ENCODE measurements around the gene BTD. TPM values are rescaled to one million over a fixed set of nuclear protein-coding genes. Genes with fewer than 3 reads are reported as not detected.

Gene BTD
- total and polyA plus RNA-seq, 8 donors: 13.5 to 21.2 (median 17.0) TPM

GRCh38 chr3:15556512-15556911, 45.0 kb upstream of the BTD start:
- ATAC-seq: peak; percentile 59
- Histone ChIP-seq H3K9me3 (no peaks in the 10 kb centered on the region), H3K36me3 (peaks cover 0 to 14% of the 10 kb centered on the region in 2 donors), H3K4me3 (no peak overlapping the region), H3K27me3 (no peaks in the 10 kb centered on the region), H3K27ac (peak overlapping the region; percentile 23 to 67), H3K4me1 (peaks cover 6 to 18% of the 10 kb centered on the region in 2 donors)
- DNase-seq: no peak
- TF ChIP-seq, protein P1, sequence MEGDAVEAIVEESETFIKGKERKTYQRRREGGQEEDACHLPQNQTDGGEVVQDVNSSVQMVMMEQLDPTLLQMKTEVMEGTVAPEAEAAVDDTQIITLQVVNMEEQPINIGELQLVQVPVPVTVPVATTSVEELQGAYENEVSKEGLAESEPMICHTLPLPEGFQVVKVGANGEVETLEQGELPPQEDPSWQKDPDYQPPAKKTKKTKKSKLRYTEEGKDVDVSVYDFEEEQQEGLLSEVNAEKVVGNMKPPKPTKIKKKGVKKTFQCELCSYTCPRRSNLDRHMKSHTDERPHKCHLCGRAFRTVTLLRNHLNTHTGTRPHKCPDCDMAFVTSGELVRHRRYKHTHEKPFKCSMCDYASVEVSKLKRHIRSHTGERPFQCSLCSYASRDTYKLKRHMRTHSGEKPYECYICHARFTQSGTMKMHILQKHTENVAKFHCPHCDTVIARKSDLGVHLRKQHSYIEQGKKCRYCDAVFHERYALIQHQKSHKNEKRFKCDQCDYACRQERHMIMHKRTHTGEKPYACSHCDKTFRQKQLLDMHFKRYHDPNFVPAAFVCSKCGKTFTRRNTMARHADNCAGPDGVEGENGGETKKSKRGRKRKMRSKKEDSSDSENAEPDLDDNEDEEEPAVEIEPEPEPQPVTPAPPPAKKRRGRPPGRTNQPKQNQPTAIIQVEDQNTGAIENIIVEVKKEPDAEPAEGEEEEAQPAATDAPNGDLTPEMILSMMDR (IDR thresholded peaks at IDR 0.05): no peak
- intact Hi-C loops (cut with DNase I): loop anchor here in 1 of 2 donors (10.0 kb wide), 1 partner anchor 132 kb away; the partner anchor contains the start of genes EAF1 and METTL6

DNA sequence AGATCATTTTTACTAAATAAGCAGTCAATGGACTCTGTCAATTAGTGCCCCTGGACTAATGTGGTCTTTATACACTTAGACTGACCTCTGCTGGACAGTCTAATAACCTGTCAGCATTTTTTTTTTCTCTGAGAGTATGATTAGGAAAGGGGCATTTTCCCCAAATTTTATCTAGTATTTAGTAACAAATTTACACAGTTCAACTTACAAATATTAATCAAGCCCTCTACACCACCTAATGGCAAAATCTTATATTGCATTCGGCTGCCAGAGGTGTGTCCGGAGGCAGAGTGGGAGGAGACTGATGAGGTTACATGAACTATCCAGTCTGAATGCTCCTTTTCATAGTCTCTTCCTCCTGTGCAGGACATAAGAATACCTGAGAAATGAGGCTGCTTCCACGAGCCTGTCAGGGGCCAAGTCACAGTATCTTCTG, 44.0 kb upstream of the BTD start:
- Histone ChIP-seq H3K4me1 (peaks cover 6 to 18% of the 10 kb centered on the region in 2 donors), H3K9me3 (no peaks in the 10 kb centered on the region), H3K4me3 (no peak overlapping the region), H3K27ac (peak overlapping the region in 1 of 2 donors; percentile 67), H3K27me3 (no peaks in the 10 kb centered on the region), H3K36me3 (peaks cover 0 to 25% of the 10 kb centered on the region in 2 donors)
- ATAC-seq: peak; percentile 95
- TF ChIP-seq, protein P1 (IDR thresholded peaks at IDR 0.05): peak; percentile 57 to 64
- peak in 2 of 4 donors; percentile 32 to 57 for DNase-seq
- intact Hi-C loops (cut with DNase I): loop anchor here in 1 of 2 donors (10.0 kb wide), 1 partner anchor 133 kb away; the partner anchor contains the start of genes EAF1 and METTL6

GRCh38 chr3:15558581-15558980, 43.0 kb upstream of the BTD start:
- DNase-seq (no peak), ATAC-seq (no peak)
- intact Hi-C loops (cut with DNase I): loop anchor here in 1 of 2 donors (10.0 kb wide), 1 partner anchor 134 kb away; the partner anchor contains the start of genes EAF1 and METTL6
- peaks cover 0 to 35% of the 10 kb centered on the region in 2 donors for H3K36me3 ChIP-seq
- no peaks in the 10 kb centered on the region for H3K27me3 ChIP-seq
- no peak overlapping the region for H3K27ac ChIP-seq
- TF ChIP-seq, protein P1 (IDR thresholded peaks at IDR 0.05): no peak
- H3K4me3 ChIP-seq: no peak overlapping the region
- no peaks in the 10 kb centered on the region for H3K9me3 ChIP-seq
- H3K4me1 ChIP-seq: peaks cover 6 to 18% of the 10 kb centered on the region in 2 donors

DNA sequence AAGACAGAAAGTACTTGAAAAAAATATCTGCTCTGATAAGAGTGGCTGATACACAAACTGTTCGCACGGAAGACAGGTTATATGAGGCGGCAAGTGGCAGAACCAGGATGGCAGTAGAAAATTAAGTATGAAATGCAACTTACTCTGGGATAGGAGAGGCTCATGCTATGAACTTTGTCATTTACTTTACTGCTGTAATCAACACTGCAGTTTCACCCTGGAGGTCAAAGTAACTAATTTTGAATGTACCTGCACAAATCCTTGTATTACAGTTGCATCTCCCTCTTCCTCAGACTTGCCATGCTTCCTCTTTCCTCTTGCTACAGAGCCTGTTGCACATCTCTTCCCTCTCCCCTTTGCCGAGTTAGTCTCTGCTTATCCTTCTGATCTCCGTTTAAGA, 39.0 kb upstream of the BTD start:
- no peaks in the 10 kb centered on the region for H3K9me3 ChIP-seq
- TF ChIP-seq, protein P1 (IDR thresholded peaks at IDR 0.05): no peak

DNA sequence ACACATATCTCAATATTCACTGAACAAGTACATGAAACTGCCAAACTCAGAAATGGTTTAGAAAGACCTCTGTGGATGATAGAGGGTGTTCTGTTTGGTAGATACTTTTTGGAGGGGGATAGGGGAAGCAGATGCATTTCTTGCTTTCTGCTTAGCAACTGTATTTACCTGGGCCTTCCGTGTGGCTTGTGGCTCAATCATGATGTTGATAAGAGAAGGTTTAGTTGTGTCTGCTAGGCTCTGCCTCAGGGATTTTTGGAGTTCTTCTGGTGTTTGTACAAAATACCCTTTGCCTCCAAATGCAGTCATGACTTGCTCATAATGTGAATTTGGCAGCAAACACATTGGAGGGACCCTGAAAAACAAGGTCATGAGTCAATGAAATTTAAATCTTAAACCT, 38.4 kb upstream of the BTD start:
- ATAC-seq (no peak), DNase-seq (no peak)
- TF ChIP-seq, protein P1 (IDR thresholded peaks at IDR 0.05): no peak
- intact Hi-C loops (cut with DNase I): no loop called here
- Histone ChIP-seq H3K27me3 (no peaks in the 10 kb centered on the region), H3K9me3 (no peaks in the 10 kb centered on the region), H3K27ac (no peak overlapping the region), H3K4me1 (no peaks in the 10 kb centered on the region), H3K36me3 (peaks cover 0 to 79% of the 10 kb centered on the region in 2 donors), H3K4me3 (no peak overlapping the region)

More for the DNA sequence above, 39.0 kb upstream of the BTD start:
- no peak overlapping the region for H3K4me3 ChIP-seq
- no peak for DNase-seq
- intact Hi-C loops (cut with DNase I): no loop called here
- peaks cover 0 to 72% of the 10 kb centered on the region in 2 donors for H3K36me3 ChIP-seq
- no peak for ATAC-seq
- no peak overlapping the region for H3K27ac ChIP-seq
- no peaks in the 10 kb centered on the region for H3K27me3 ChIP-seq
- H3K4me1 ChIP-seq: peaks cover 0 to 3% of the 10 kb centered on the region in 2 donors

Measured in left lung (tissue), 10 donors.